B cell (primary cell): ENCODE measurements around the gene IRF9. TPM values are rescaled to one million over a fixed set of nuclear protein-coding genes. Genes with fewer than 3 reads are reported as not detected.

Experiments used
- ATAC-seq: fragments of 200-7000 bp; cut with Tn5 transposase; one replicate; pipeline ENCODE4 v1.10.0; 2021; ENCODE audit warnings: low read depth, mild to moderate bottlenecking, moderate number of reproducible peaks, moderate library complexity
- CTCF ChIA-PET: fragments of 350-600 bp; sonication (Branson Sonifier 250); formaldehyde crosslinking; loops from one replicate; lab custom pipeline; 2021; ENCODE audit warnings: antibody characterized with exemption, inconsistent platforms; lab: Charles Lee
- POLR2A ChIA-PET: fragments of 350-600 bp; sonication (Branson Sonifier 250); formaldehyde crosslinking; loops from one replicate; lab custom pipeline; 2021; ENCODE audit warnings: antibody characterized with exemption; lab: Charles Lee
- DNase-seq: peaks from one replicate; pipeline ENCODE4 v3.0.0; 2013
- H2AFZ ChIP-seq: 2 replicates; pipeline ENCODE4 v1.6.1; 2012; ENCODE audit warnings: mild to moderate bottlenecking, low read depth, low read length; ENCODE audit not compliant: insufficient read depth, poor library complexity, severe bottlenecking
- H3K27ac ChIP-seq, 2 donors: 1 replicate in 1 of 2; 2 replicates in 1 of 2; pipeline ENCODE4 v1.5.1; 2012 to 2013; ENCODE audit warnings: low read length in 2 of 2, mild to moderate bottlenecking in 2 of 2, moderate library complexity in 1 of 2
- H3K27me3 ChIP-seq, 4 experiments: fragments of 200-600 bp in 1 of 4; sonication (generic) in 1 of 4; replicated peaks in 1 of 4; 1 replicate in 2 of 4; 2 replicates in 2 of 4; pipeline versions ENCODE4 v1.6.1 to v1.7.0; 2013 to 2016; ENCODE audit warnings: low read length in 3 of 4, mild to moderate bottlenecking in 2 of 4, mixed read lengths in 1 of 4, moderate library complexity in 1 of 4; ENCODE audit not compliant: insufficient read depth in 4 of 4, control insufficient read depth in 3 of 4; ENCODE audit errors: control extremely low read depth in 1 of 4
- H3K36me3 ChIP-seq, 2 experiments: replicated peaks in 1 of 2; 1 replicate in 1 of 2; 2 replicates in 1 of 2; pipeline versions ENCODE4 v1.6.1 to v1.7.1; 2013; ENCODE audit warnings: low read length in 1 of 2; ENCODE audit not compliant: insufficient read depth in 2 of 2, control insufficient read depth in 1 of 2; ENCODE audit errors: control extremely low read depth in 1 of 2, extremely low read depth in 1 of 2
- H3K4me1 ChIP-seq, 2 donors: fragments of 200-600 bp in 1 of 2; sonication (generic) in 1 of 2; 1 replicate in 1 of 2; 2 replicates in 1 of 2; pipeline versions ENCODE4 v1.5.1 to v1.6.1; 2013 to 2017; ENCODE audit warnings: low read length in 2 of 2; ENCODE audit not compliant: control insufficient read depth in 2 of 2, insufficient read depth in 2 of 2
- H3K4me2 ChIP-seq: replicated peaks from 2 replicates; pipeline ENCODE3; 2012; ENCODE audit warnings: mild to moderate bottlenecking, low read depth, low read length; ENCODE audit not compliant: poor library complexity, severe bottlenecking
- H3K4me3 ChIP-seq, 5 experiments: fragments of 200-600 bp in 1 of 5; sonication (generic) in 1 of 5; 1 replicate in 3 of 5; 2 replicates in 2 of 5; pipeline versions ENCODE4 v1.5.1 to v1.7.0; 2011 to 2016; ENCODE audit warnings: low read length in 4 of 5, mild to moderate bottlenecking in 4 of 5, low read depth in 2 of 5, control low read depth in 1 of 5, moderate library complexity in 1 of 5; ENCODE audit not compliant: insufficient read depth in 1 of 5; ENCODE audit errors: control extremely low read depth in 1 of 5, extremely low read depth in 1 of 5
- H3K79me2 ChIP-seq: fragments of 200-600 bp; sonication (generic); one replicate; pipeline ENCODE4 v1.6.0; 2016; ENCODE audit warnings: low read length; ENCODE audit not compliant: control insufficient read depth, insufficient read depth
- H3K9ac ChIP-seq: fragments of 200-600 bp; sonication (generic); 2 replicates; pipeline ENCODE4 v1.6.1; 2017; ENCODE audit warnings: mild to moderate bottlenecking, low read length, moderate library complexity
- H3K9me3 ChIP-seq, 3 donors: one replicate each; pipeline versions ENCODE4 v1.6.1 to v1.7.1; 2013; ENCODE audit warnings: low read length in 2 of 3; ENCODE audit not compliant: control insufficient read depth in 2 of 3, insufficient read depth in 1 of 3; ENCODE audit errors: control extremely low read depth in 1 of 3
- H4K20me1 ChIP-seq: 2 replicates; pipeline ENCODE4 v1.6.0; 2012; ENCODE audit warnings: mild to moderate bottlenecking, low read length; ENCODE audit not compliant: insufficient read depth, control insufficient read depth, poor library complexity, severe bottlenecking
- H3K27ac Mint-ChIP-seq: one replicate; pipeline ENCODE4 v1.8.0; 2021; ENCODE audit warnings: mixed read lengths
- H3K27me3 Mint-ChIP-seq: one replicate; pipeline ENCODE4 v1.8.0; 2021; ENCODE audit warnings: mixed read lengths
- H3K4me1 Mint-ChIP-seq: one replicate; pipeline ENCODE4 v1.8.0; 2021; ENCODE audit warnings: mixed read lengths
- H3K4me3 Mint-ChIP-seq: one replicate; pipeline ENCODE4 v1.8.0; 2021; ENCODE audit warnings: mixed read lengths
- H3K9me3 Mint-ChIP-seq: one replicate; pipeline ENCODE4 v1.8.0; 2022; ENCODE audit warnings: mixed read lengths; ENCODE audit not compliant: insufficient read depth
- WGBS: methylation state at CpG from one replicate; pipeline ENCODE4 v1.1.5; 2013; ENCODE audit warnings: missing lambda C conversion rate; ENCODE audit not compliant: insufficient coverage; 5-methylcytosine and 5-hydroxymethylcytosine counted together
- intact Hi-C: fragments of 100-400 bp; cut with micrococcal nuclease; formaldehyde crosslinking; loops from one replicate; pipeline ENCODE4 v1.10.0; 2022
- polyA plus RNA-seq: library from polyadenylated mRNA; depleted of rRNA; stranded (reverse); fragments of >200 nt; gene quantifications from 2 replicates; pipeline ENCODE4 v1.2.3, GENCODE V29; 2012
- total RNA-seq, 2 donors: library from RNA; stranded (reverse); fragments of 120-200 nt in 1 of 2; gene quantifications; 1 replicate in 1 of 2; 2 replicates in 1 of 2; pipeline versions ENCODE4 v1.2.3 to v1.2.4, GENCODE V29; 2013 to 2022
- TF ChIP-seq, protein P1 (sequence below): fragments of 200-600 bp; IDR thresholded peaks from one replicate; pipeline ENCODE4 v1.8.0; 2022; ENCODE audit warnings: antibody characterized with exemption, mild to moderate bottlenecking

The IRF9 gene
- total and polyA plus RNA-seq, 2 donors (not counting 1 experiment from before 2014, with no cell fraction given), result 191 to 269 TPM

DNA sequence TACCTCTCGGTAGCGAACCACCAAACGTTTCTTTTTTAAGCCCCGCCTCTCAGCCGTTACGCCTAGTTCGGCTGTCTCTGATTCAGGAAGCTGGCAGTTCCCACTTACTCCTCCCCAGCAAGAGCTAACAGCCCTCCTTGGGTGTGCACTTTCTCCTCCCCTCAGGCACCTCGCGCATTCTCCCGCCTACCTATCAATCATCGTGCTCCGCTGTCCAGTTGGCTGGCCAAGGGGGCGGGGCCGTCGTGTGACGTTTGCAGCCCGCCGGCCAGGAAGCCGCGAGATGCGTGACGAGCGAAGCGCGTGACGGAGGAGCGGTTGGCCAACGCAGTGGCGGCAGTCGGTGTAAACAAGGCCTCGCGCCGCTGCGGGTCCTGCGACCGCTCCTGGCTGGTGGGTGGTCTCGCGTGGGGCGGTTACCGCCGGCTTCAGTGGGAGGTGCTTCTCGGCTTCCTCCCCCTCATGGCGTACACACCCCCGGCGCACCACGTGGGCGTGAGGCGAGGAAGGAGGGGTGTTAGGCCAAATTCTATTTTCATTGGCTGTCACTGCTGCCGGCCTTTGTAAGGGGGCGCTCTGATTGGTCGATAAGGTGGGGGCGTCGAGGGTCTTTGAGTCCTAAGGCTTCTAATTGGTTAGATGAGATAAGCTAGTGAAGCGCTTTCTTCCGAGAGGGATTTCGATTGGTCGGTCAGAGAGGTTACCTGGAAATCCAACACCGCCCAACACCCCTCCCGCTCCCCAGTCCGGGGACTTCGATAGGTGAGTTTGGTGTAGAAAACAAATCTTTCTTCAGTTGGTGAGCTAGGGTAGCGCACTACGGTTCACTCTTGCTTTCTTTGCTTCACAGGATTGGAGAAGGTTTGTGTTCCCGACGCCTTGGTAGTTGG, 46.3 kb upstream of the IRF9 start, which contains the start of the genes DCAF11 and NRL:
TSS of gene DCAF11 (plus strand) at position 246 of the 890 bp plus-strand sequence. CDS start 818 bp downstream, outside the sequence.
TSS of gene NRL (minus strand) at position 418 of the 890 bp plus-strand sequence. CDS start 32,101 bp downstream, outside the sequence.
- peak; percentile 81 for ATAC-seq
- intact Hi-C loops, result loop anchor here (1.0 to 10.0 kb wide), 15 partner anchors 20 to 560 kb away; partner anchors contain the start of genes CHMP4A, EMC9, GMPR2 and IPO4
- H3K27ac Mint-ChIP-seq, result peak within 1 kb of the TSS; percentile 100

More for the DNA sequence above, 46.3 kb upstream of the IRF9 start, which contains the start of the genes DCAF11 and NRL:
- H2AFZ ChIP-seq, result peak within 1 kb of the TSS; percentile 82
- H3K9ac ChIP-seq, result peak within 1 kb of the TSS; percentile 98
- under 1% methylated on average over 48 of the region's 65 CpGs for WGBS
- TF ChIP-seq, protein P1, sequence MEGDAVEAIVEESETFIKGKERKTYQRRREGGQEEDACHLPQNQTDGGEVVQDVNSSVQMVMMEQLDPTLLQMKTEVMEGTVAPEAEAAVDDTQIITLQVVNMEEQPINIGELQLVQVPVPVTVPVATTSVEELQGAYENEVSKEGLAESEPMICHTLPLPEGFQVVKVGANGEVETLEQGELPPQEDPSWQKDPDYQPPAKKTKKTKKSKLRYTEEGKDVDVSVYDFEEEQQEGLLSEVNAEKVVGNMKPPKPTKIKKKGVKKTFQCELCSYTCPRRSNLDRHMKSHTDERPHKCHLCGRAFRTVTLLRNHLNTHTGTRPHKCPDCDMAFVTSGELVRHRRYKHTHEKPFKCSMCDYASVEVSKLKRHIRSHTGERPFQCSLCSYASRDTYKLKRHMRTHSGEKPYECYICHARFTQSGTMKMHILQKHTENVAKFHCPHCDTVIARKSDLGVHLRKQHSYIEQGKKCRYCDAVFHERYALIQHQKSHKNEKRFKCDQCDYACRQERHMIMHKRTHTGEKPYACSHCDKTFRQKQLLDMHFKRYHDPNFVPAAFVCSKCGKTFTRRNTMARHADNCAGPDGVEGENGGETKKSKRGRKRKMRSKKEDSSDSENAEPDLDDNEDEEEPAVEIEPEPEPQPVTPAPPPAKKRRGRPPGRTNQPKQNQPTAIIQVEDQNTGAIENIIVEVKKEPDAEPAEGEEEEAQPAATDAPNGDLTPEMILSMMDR, result no peak
- peaks cover 45% of the 10 kb centered on the region for H3K79me2 ChIP-seq
- peak within 1 kb of the TSS; percentile 95 for H3K4me2 ChIP-seq
- H3K27me3 ChIP-seq, result no peaks in the 10 kb centered on the region
- H3K4me1 Mint-ChIP-seq, result peaks cover 26% of the 10 kb centered on the region
- H3K36me3 ChIP-seq, result peaks cover 0 to 32% of the 10 kb centered on the region in 2 experiments
- CTCF ChIA-PET, result interaction anchor here (0.8 to 4.1 kb wide), 27 partner anchors 10 to 317 kb away, joined by 3 to 37 read pairs (median 6); partner anchors contain the start of genes CARMIL3, CIDEB, EMC9 and IPO4
- H3K4me3 ChIP-seq, result peak within 1 kb of the TSS; percentile 88 to 99 (median 97)
- H3K27me3 Mint-ChIP-seq, result no peaks in the 10 kb centered on the region
- peak; percentile 100 for DNase-seq
- H3K27ac ChIP-seq, result peak within 1 kb of the TSS; percentile 99 to 100
- no peaks in the 10 kb centered on the region for H3K9me3 Mint-ChIP-seq
- no peaks in the 10 kb centered on the region for H3K9me3 ChIP-seq
- H4K20me1 ChIP-seq, result peaks cover 13% of the 10 kb centered on the region
- POLR2A ChIA-PET, result interaction anchor here (0.6 to 2.9 kb wide), 23 partner anchors 8 to 1020 kb away, joined by 3 to 49 read pairs (median 4); partner anchors contain the start of genes ACIN1, CBLN3, CHMP4A and EMC9
- H3K4me1 ChIP-seq, result peaks cover 17 to 25% of the 10 kb centered on the region in 2 donors
- H3K4me3 Mint-ChIP-seq, result peak within 1 kb of the TSS; percentile 93
